ENCODE measurements around the gene ERF.
"Not testable (repeated sequence)": the region's sequence is repeated elsewhere in the genome, so short reads cannot be mapped to it uniquely, and the experiment has no call there.

Gene ERF

DNA sequence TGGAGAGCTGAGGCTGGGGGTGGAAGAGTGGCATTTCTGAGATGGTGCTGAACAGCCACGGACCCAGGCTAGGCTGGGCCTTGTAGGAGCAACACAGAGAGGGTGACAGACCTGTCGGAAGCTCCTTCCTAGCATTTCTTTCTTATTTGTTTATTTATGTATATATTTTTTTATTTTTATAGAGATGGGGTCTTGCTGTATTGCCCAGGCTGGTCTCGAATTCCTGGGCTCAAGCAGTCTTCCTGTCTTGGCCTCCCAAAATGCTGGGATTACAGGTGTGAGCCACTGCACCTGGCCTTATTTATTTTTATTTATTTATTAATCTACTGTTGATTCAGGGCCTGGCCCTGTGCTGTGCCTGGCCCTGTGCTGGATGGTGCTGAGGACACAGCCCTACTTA lies 20.6 kb upstream of the ERF start:
- DNase-seq (ENCODE audit: low read depth in 2 of 2), result no peak

- DNase-seq (ENCODE audit: low read depth in 2 of 2), result no peak
These were observed 20.2 kb upstream of the ERF start for GRCh38 chr19:42275103-42275502.

DNA sequence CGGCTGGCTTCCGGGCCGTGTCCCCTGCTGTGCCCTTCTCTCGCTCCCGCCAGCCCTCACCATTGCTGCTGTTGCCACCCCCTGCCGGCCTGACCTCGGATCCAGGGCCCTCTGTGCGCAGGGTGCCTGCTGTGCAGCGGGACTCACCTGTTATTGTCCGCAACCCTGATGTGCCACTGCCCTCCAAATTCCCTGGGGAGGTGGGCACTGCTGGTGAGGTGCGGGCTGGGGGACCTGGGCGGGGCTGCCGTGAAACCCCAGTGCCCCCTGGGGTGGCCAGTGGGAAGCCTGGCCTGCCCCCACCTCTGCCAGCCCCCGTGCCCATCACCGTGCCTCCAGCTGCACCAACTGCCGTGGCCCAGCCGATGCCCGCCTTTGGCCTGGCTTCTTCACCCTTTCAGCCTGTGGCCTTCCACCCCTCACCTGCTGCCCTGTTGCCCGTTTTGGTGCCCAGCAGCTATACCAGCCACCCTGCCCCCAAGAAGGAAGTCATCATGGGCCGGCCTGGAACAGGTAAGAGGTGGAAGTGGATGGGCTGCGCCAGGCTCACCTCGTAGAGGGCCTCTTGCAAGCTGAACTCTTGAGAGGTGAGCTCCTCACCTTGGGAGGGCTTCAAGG lies 19.2 kb upstream of the ERF start:
- DNase-seq (ENCODE audit: low read depth in 2 of 2), result no peak

GRCh38 chr19:42273407-42274064 lies 18.6 kb upstream of the ERF start:
- no peak for DNase-seq (ENCODE audit: low read depth in 2 of 2)

DNA sequence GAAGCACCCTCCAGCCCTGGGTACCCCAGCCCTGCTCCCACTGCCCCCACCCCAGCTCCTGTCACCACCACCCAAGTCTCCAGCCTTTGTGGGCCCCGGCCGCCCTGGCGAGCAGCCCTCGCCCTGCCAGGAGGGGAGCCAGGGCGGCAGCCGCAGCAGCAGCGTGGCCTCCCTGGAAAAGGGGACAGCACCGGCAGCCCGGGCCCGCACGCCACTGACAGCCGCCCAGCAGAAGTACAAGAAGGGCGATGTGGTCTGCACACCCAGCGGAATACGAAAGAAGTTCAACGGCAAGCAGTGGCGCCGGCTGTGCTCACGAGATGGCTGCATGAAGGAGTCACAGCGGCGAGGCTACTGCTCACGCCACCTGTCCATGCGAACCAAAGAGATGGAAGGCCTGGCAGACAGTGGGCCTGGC lies 18.1 kb upstream of the ERF start:
- DNase-seq (ENCODE audit: low read depth in 2 of 2), result no peak

- DNase-seq (ENCODE audit: low read depth in 2 of 2), result no peak
These were observed 17.6 kb upstream of the ERF start for GRCh38 chr19:42272535-42272897.

DNA sequence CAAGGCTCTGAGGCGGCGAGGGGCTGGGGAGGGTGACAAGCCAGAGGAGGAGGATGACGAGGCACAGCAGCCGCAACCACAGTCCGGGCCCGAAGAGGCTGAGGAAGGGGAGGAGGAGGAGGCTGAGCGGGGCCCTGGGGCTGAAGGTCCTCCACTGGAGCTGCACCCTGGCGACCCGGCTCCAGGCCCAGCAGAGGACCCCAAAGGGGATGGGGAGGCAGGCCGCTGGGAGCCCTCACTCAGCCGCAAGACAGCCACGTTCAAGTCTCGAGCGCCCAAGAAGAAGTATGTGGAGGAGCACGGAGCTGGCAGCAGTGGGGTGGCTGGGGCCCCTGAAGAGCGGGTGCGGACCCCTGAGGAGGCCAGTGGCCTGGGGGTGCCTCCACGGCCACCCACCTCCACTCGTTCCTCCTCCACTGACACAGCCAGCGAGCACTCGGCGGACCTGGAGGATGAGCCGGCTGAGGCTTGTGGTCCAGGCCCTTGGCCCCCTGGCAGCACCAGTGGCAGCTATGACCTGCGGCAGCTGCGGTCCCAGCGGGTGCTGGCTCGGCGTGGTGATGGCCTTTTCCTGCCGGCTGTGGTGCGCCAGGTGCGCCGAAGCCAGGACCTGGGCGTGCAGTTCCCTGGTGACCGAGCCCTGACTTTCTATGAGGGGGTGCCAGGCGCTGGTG lies 17.1 kb upstream of the ERF start:
- DNase-seq (ENCODE audit: low read depth in 2 of 2), result no peak

DNA sequence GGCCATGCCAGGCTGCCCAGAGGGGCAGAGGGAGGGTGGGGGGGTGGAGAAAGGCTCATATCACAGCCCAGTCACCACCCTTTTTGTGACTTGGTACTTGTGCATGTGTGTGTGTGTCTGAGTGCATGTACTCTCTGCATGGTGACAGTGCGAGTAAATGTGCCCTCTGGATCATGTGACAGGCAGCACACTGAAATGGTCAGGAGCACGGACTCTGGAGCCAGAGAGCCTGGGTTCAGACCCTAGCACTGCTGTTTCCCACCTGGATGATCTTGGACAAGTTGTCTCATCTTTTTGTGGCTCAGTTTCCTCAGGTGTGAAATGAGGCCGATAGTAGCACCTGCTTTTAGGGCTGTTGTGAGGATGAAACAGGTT lies 16.1 kb upstream of the ERF start:
- DNase-seq (ENCODE audit: low read depth in 2 of 2), result no peak

DNA sequence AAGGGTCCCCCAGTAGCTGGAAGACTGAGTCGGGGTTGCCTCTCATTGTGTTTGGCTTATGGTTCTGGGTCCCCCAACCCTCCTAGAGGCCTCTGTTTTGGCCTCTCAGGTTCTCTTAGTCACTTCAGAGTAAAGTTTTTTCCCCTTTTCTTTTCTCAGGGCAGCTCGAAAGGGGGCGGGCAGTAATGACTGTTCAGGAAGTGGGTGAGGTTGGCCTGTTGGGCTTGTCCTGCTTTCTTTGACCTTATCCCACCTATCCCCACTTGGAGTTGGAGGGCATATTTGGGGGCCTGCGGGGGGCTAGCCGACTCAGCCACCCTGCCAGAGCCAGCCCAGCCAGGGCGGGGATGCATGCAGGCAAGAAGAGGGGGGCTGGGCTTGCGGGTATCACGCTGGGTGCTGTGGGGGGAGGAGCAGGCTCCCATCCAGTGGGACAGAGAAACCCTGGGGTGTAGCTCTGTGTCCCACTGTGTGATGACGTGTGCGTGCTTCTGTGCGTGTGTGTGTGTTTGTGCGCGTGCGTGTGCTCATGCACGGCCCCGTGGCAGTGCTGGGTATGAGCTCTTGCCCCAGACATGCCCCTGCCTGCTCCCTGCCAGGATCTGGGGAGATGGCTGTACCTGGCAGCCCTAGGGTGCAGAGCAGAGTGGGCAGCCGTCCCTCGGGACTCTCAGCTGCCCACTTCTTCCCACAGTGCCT lies 15.6 kb upstream of the ERF start:
- peak; percentile 50 to 63 for DNase-seq (ENCODE audit: low read depth in 2 of 2)

DNA sequence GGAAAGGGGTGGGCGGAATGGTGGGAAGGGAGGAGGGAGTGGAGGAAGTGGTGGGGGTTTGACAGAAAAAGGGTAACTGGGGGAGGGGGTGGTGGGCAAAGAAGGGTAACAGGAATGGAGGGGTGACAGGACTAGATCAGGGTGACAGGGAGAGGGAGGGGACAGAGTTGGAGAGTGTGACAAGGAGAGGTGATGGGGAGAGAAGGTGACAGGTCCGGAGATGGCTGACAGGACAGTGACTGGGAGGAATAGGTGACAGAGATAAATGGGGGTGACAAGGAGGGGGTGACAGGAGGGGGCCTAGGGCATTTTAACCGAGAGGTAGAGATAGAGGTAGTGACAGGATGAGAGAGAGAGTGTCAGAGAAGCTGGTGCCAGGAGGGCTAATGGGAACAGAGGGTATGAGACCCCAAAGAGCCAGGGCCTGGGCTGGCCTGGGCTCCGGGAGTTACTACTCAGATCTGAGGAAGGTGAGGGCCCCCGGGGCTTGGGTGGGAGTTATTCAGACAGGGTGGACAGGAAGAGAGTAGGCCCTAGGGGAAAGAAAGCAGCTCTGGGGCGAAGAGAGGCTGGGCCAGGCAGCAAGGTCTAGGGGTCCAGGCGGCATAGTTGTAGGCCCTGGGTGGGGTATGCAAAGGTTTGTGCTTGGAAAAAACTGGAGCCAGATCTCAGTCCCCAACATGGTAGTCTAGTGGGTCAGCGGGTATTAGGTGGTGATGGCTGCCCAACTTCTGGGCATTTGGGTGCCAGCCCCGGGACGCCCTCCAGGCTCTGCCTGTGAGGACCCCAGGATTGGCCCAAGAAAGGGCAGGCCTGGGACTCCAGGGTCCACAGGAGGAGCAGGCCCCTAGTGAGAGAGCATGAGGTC lies 14.8 kb upstream of the ERF start:
- DNase-seq (ENCODE audit: low read depth in 2 of 2), result no peak

GRCh38 chr19:42268704-42269477 lies 14.0 kb upstream of the ERF start, which contains the start of gene CIC:
CIC (plus strand) TSS chr19:42269252; CDS start chr19:42271784, 2,532 bp downstream.
- peak; percentile 97 to 98 for DNase-seq (ENCODE audit: low read depth in 2 of 2)

DNA sequence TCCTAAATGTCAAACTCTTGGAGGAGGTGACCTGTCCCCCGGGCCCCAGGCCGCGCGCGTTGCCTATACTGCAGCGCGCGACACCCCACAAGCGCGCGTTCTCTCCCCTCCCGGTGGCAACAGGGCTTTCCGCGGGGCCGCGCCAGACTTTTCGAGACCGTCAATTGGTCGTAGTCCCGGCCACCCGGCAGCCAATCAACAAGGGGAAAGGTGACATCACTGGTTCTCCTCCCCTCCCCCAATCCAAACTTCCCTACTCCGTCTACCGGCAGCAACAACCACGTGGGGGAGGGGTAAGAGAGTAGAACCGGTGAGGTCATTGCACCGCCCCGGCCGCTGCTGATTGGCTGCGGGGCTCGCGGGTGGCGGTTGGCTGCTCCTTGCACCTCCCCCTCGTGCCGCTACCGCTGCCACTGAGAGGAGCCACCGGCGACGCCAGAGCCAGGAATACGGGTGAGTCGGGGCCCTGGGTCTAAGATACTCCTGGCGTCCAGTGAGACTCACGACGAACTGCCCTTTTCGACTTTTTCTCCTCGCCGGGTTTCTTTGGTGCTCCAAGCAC lies 13.3 kb upstream of the ERF start:
- DNase-seq (ENCODE audit: low read depth in 2 of 2), result peak; percentile 96

DNA sequence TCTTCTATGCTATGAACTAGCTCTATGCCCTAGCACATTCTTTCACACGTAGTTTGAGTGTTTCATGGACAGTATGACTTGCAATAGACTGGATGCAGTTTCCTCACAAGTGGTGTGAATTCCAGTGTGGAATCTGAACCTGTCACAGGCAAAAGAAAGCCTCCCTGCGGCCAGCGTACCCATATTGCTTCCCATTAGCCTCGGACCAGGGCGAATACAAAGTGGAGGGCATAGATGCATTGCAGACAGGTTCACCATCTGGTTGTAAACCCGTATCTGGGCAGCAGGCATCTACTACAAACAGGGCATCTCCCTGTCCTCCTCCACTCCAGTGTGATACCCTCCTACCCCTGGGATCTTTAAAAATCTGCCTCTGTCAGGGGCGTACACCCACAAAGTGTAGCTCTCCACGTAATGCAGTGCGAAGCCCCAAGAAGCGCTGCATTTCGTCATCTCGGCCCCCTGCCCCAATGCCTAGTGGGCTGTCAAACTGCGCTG lies 12.8 kb upstream of the ERF start:
- no peak for DNase-seq (ENCODE audit: low read depth in 2 of 2)

DNA sequence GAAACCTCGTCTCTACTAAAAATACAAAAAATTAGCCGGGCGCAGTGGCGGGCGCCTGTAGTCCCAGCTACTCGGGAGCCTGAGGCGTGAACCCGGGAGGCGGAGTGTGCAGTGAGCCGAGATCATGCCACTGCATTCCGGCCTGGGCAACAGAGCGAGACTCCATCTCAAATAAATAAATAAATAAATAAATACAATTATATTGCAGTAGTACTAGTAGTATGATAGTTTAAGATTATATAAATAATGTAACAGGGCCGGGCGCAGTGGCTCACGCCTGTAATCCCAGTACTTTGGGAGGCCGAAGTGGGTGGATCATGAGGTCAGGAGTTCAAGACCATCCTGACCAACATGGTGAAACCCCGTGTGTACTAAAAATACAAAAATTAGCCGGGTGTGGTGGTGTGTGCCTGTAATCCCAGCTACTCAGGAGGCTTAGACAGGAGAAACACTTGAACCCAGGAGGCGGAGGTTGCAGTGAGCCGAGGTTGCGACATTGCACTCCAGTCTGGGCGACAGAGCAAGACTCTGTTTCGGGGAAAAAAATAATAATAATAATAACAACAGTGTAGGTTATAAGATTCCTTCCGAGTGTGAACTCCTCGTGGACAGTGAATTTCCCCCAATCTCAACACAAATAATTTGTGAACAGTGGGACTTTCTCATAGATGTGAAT lies 12.1 kb upstream of the ERF start:
- not testable (repeated sequence) for DNase-seq (ENCODE audit: low read depth in 2 of 2)

GRCh38 chr19:42266105-42266504 lies 11.2 kb upstream of the ERF start:
- not testable (repeated sequence) for DNase-seq (ENCODE audit: low read depth in 2 of 2)

DNA sequence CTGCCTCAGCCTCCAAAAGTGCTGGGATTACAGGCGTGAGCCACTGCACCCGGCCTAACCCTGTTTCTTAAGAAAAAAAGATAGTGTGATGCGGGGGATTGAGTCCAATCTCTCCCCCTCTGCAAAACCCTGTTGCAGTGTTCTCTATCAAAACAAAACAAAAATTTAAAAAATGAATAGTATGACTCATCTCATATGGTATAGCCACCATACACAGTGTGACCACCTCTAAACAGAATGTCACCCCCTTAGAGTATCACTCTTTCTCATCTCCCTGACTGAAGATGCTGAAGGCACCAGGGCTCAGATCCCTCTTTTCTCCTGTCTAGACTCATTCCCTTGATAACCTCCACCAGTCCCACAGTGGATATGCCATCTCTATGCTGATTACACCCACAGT lies 6.8 kb upstream of the ERF start:
- DNase-seq (ENCODE audit: low read depth in 2 of 2), result no peak

GRCh38 chr19:42257842-42258241 lies 2.9 kb upstream of the ERF start:
- DNase-seq (ENCODE audit: low read depth in 2 of 2), result not testable (repeated sequence)

- DNase-seq (ENCODE audit: low read depth in 2 of 2), result no peak
These were observed 1.1 kb upstream of the ERF start for GRCh38 chr19:42255766-42256745.
